H1 (cell line): Measurements from ENCODE around the gene CEBPA.

Source experiments
- EP300 ChIP-seq, 2 experiments: IDR thresholded peaks; 1 replicate in 1 of 2; 2 replicates in 1 of 2; pipeline ENCODE4 v1.6.1; 2011 to 2012; ENCODE audit warnings: low read depth in 2 of 2, low read length in 2 of 2, mild to moderate bottlenecking in 2 of 2, borderline replicate concordance in 1 of 2, inconsistent platforms in 1 of 2, moderate library complexity in 1 of 2
- EZH2 ChIP-seq: fragments of 200-600 bp; sonication (generic); IDR thresholded peaks from 2 replicates; pipeline ENCODE4 v1.7.1; 2012; ENCODE audit warnings: low read depth, mild to moderate bottlenecking, moderate library complexity, low read length, inconsistent platforms; ENCODE audit not compliant: severe bottlenecking
- HDAC2 ChIP-seq, 2 experiments: fragments of 300-600 bp in 1 of 2; sonication (generic) in 1 of 2; IDR thresholded peaks; 2 replicates each; pipeline ENCODE4 v1.6.1; 2011 to 2012; ENCODE audit warnings: low read depth in 2 of 2, low read length in 2 of 2, mild to moderate bottlenecking in 2 of 2, moderate library complexity in 2 of 2, borderline replicate concordance in 1 of 2, inconsistent platforms in 1 of 2
- POLR2A ChIP-seq, 2 experiments: IDR thresholded peaks; 1 replicate in 1 of 2; 2 replicates in 1 of 2; pipeline ENCODE4 v1.6.1; 2011; ENCODE audit warnings: low read depth in 2 of 2, low read length in 2 of 2, mild to moderate bottlenecking in 2 of 2; ENCODE audit errors: control extremely low read depth in 1 of 2
- SUZ12 ChIP-seq: fragments of 200-600 bp; sonication (generic); IDR thresholded peaks from 2 replicates; pipeline ENCODE4 v1.6.1; 2012; ENCODE audit warnings: mild to moderate bottlenecking, inconsistent platforms, low read length, moderate library complexity, mixed read lengths
- TF ChIP-seq, protein P1 (sequence below), 3 experiments: IDR thresholded peaks; 1 replicate in 2 of 3; 2 replicates in 1 of 3; pipeline versions ENCODE4 v1.5.1 to v1.6.1; 2011; ENCODE audit warnings: low read length in 3 of 3, mild to moderate bottlenecking in 3 of 3, inconsistent platforms in 2 of 3, low read depth in 1 of 3, moderate library complexity in 1 of 3; ENCODE audit not compliant: insufficient read depth in 1 of 3; ENCODE audit errors: control extremely low read depth in 1 of 3
- TF ChIP-seq, protein P2 (sequence below): IDR thresholded peaks from 2 replicates; pipeline ENCODE4 v1.6.1; 2011; ENCODE audit warnings: low read length, improper control_type of control experiment
- TF ChIP-seq, protein P3 (sequence below): IDR thresholded peaks from 2 replicates; pipeline ENCODE4 v1.6.1; 2012; ENCODE audit warnings: inconsistent platforms

DNA sequence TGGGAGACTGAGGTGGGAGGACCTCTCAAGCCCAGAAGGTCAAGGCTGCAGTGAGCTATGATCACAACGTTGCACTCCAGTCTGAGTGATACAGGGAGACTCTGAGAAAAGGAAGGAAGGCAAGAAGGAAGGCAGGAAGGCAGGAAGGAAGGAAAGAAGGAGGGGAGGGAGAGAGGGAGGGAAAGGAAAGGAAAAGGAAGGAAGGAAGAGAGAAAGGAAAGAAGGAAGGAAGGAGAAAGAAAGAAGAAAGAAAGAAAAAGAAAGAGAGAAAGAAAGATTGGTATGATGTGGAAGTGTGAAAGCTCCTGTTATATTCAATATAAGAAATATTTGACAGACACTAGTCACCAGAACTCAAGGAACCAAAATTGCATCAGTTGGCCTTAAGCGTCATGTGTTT, 38.7 kb upstream of the CEBPA start:
- TF ChIP-seq EP300 (IDR thresholded peaks at IDR 0.05; ENCODE audit: borderline replicate concordance in 1 of 2, low read depth in 2 of 2, low read length in 2 of 2) (no peak), HDAC2 (IDR thresholded peaks at IDR 0.05; ENCODE audit: borderline replicate concordance in 1 of 2, low read depth in 2 of 2, low read length in 2 of 2) (no peak), EZH2 (no peak), SUZ12 (no peak), POLR2A (IDR thresholded peaks at IDR 0.05; ENCODE audit: control extremely low read depth in 1 of 2, low read depth in 2 of 2, low read length in 2 of 2) (no peak)
- TF ChIP-seq, protein P1, sequence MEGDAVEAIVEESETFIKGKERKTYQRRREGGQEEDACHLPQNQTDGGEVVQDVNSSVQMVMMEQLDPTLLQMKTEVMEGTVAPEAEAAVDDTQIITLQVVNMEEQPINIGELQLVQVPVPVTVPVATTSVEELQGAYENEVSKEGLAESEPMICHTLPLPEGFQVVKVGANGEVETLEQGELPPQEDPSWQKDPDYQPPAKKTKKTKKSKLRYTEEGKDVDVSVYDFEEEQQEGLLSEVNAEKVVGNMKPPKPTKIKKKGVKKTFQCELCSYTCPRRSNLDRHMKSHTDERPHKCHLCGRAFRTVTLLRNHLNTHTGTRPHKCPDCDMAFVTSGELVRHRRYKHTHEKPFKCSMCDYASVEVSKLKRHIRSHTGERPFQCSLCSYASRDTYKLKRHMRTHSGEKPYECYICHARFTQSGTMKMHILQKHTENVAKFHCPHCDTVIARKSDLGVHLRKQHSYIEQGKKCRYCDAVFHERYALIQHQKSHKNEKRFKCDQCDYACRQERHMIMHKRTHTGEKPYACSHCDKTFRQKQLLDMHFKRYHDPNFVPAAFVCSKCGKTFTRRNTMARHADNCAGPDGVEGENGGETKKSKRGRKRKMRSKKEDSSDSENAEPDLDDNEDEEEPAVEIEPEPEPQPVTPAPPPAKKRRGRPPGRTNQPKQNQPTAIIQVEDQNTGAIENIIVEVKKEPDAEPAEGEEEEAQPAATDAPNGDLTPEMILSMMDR (IDR thresholded peaks at IDR 0.05; ENCODE audit: control extremely low read depth in 1 of 3, insufficient read depth in 1 of 3, low read depth in 1 of 3, low read length in 3 of 3): no peak
- TF ChIP-seq, protein P2, sequence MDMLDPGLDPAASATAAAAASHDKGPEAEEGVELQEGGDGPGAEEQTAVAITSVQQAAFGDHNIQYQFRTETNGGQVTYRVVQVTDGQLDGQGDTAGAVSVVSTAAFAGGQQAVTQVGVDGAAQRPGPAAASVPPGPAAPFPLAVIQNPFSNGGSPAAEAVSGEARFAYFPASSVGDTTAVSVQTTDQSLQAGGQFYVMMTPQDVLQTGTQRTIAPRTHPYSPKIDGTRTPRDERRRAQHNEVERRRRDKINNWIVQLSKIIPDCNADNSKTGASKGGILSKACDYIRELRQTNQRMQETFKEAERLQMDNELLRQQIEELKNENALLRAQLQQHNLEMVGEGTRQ: no peak
- TF ChIP-seq, protein P3, sequence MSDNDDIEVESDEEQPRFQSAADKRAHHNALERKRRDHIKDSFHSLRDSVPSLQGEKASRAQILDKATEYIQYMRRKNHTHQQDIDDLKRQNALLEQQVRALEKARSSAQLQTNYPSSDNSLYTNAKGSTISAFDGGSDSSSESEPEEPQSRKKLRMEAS: no peak
